Hematopoietic multipotent progenitor cell treated with erythropoietin and hydrocortisone succinate and interleukin-3 and kit ligand, for 4 days (in vitro differentiated cells): ENCODE results near the gene LPCAT4.
"Not testable (repeated sequence)": the region's sequence is repeated elsewhere in the genome, so short reads cannot be mapped to it uniquely, and the experiment has no call there.

Experiments used
- DNase-seq: peaks from one replicate; pipeline ENCODE4 v3.0.0-alpha.2; 2015

Gene LPCAT4

GRCh38 chr15:34367101-34368081 is at the start of gene LPCAT4:
Gene LPCAT4 (minus strand): TSS chr15:34367196. CDS start chr15:34367100, 96 bp downstream.
- DNase-seq: peak; percentile 96

GRCh38 chr15:34409511-34409910 is 42.5 kb upstream of the LPCAT4 start:
- not testable (repeated sequence) for DNase-seq

DNA sequence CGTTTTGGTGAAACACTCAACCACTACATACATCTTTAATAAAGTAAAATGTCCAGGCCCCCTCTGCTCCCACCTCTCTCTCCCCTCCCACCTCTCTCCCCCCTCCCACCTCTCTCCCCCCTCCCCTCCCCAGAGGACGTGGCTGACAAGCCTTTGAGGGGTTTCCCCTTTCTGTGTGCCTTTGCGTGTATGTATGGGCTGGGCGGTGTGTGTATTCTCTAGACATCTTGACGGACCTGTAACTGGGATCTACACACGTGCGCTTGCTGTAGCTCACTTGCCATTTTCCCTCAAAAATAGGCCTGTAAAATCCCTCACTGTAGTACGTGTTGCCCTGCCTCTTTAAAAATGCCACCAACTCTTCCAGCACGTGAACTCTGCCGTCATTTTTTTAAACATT is 42.0 kb upstream of the LPCAT4 start:
- not testable (repeated sequence) for DNase-seq

DNA sequence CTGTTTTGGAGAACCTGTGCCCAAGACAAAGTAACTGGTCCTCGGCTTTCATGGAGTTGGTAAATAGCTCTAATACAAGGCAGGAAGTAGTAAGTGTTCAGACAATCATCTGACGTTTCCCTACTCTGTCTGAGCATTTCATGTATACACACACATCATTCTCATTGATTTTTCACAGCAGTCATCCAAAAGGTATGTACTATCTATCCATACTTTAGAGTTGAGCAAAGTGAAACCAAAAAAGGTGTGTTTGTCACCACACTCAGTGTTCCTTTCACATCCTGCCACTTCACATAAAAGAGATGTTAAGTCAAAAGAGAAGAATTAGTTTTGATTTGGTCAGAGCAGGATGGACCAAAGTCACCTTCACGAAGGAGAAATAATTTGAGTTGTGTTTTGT is 36.9 kb upstream of the LPCAT4 start:
- DNase-seq: not testable (repeated sequence)

DNA sequence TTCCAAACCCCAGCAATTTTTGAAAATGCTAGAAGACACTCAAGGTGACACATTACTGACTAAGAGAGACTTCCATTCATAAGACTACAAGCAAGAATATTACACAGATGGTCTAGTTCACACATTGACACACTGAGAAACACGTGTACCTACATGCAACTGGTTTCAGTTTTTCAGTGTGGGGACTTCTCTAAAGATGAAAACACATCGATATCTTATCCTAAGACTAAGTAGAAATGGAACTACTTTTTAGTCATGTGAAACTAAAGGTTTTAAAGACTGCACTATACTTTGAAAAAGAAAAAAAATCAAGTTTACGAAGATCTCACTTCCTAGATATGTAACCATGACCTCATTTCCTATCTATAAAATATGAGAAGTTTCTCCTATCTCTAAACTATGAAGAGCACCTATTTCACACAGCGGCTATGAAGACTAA is 36.2 kb upstream of the LPCAT4 start:
- not testable (repeated sequence) for DNase-seq

DNA sequence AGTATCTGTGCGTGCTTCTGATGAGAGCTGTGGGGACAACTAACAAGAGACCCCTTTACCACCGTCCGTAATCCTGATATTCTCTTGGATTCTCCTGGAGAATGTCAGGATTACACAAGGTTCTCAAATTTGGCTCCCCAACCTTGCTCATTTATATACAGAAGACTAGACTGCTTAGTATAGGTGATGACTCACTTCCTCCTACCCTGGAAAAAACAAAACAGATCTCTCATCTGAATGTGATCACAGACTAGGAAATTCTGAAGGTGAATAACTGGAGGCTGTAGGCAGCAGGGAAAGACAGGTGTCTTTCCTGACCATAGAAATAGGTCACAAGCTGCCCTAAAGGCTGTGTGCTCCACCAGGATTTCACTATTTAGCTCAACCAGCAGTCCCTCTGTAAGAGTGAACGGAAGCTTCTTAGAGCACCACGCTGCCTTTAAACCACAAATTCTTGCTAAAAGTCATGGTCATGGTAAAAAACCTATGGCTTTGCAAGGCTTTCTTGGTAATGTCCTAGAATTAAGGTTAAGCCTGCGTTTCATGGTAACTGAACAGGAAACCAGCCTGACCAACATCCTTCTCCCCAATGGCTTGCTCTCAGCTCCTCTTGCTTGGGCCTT is 30.8 kb upstream of the LPCAT4 start:
- DNase-seq: not testable (repeated sequence)

GRCh38 chr15:34392981-34393380 is 26.0 kb upstream of the LPCAT4 start:
- not testable (repeated sequence) for DNase-seq

GRCh38 chr15:34389594-34390086 is 22.6 kb upstream of the LPCAT4 start:
- not testable (repeated sequence) for DNase-seq

DNA sequence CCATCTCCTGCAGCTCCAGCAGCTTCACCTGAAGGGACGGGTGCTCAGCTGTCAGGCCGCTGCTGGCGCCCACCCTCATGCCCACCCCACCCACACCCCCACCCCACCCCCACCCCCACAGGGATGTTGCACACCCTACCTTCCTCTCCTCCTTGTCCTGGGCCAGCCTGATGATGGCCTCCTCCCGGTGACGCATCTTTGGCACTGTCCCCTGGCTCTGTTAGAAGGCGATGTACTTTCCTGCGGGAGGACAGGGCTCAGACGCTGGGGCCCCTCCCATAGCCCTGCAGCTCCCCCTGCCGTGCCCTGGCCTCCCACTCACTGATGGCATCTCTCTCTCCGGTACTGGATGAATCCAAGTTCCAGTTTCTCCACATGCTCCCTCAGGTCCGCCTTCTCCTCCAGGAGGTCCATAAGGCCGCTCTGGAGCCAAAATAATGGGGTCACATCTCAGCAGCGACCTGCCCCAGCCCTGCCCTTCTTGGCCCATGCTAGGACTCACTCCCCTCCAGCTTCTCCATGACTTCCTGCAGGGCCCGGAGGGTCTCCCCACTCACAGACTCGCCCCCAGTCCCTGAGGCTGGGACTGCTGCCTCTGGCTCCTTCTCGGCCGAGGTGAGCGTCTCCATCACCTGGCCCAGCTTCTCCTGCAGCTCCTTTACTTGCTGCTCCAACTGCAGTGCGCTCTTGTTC is 15.0 kb upstream of the LPCAT4 start:
- not testable (repeated sequence) for DNase-seq

GRCh38 chr15:34380491-34380890 is 13.5 kb upstream of the LPCAT4 start:
- not testable (repeated sequence) for DNase-seq

GRCh38 chr15:34376856-34377255 is 9.9 kb upstream of the LPCAT4 start:
- DNase-seq: no peak

DNA sequence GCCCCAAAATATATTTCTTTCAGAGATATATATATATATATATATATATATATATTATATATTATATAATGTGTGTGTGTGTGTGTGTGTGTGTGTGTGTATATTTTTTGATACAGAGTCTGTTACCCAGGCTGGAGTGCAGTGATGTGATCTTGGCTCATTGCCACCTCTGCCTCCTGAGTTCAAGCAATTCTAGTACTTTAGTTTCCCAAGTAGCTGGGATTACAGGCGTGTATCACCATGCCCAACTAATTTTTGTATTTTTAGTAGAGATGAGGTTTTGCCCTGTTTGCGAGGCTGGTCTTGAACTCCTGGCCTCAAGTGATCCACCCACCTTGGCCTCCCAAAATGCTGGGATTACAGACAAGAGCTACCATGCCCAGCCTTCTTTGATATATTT is 8.5 kb upstream of the LPCAT4 start:
- not testable (repeated sequence) for DNase-seq

- DNase-seq: no peak
Observed at GRCh38 chr15:34374816-34375215, 7.8 kb upstream of the LPCAT4 start.

- no peak for DNase-seq
Observed at GRCh38 chr15:34373951-34374350, 7.0 kb upstream of the LPCAT4 start.

DNA sequence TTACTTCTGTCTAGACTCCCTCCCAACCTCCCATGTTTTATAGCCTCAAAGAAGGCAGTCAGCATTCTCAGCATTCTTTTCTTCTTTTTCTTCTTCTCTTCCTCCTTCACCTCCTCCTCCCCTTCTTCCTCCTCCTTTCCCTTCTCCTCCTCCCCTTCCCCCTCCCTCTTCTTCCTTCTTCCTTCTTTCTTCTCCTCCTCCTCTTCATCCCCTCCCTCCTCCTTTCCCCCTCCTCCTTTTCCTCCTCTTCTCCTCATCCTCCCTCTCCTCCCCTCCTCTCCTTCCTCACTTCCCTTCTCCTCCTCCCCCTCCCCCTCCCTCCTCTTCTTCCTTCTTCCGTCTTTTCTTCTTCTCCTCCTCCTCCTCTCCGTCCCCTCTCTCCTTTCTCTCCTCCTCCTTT is 3.6 kb upstream of the LPCAT4 start:
- no peak for DNase-seq

DNA sequence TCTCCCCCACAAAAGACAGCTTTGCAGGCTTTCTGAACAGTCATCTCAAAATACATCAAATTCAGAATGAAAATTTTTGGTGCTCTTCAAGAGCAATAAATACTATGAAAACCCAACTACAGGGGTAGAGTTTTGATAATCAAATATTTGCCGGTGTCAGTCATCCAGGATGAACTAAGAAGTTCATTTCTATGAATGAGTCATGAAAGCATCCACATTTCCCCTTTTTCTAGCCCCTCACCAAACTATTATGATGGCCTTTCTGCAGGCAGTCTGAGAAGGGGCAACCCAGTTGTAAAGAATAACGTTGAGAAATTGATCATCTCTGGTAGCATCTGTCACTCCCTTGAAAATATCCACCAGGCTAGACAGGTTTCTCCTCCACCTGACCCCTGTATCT is 3.1 kb upstream of the LPCAT4 start:
- DNase-seq: no peak

DNA sequence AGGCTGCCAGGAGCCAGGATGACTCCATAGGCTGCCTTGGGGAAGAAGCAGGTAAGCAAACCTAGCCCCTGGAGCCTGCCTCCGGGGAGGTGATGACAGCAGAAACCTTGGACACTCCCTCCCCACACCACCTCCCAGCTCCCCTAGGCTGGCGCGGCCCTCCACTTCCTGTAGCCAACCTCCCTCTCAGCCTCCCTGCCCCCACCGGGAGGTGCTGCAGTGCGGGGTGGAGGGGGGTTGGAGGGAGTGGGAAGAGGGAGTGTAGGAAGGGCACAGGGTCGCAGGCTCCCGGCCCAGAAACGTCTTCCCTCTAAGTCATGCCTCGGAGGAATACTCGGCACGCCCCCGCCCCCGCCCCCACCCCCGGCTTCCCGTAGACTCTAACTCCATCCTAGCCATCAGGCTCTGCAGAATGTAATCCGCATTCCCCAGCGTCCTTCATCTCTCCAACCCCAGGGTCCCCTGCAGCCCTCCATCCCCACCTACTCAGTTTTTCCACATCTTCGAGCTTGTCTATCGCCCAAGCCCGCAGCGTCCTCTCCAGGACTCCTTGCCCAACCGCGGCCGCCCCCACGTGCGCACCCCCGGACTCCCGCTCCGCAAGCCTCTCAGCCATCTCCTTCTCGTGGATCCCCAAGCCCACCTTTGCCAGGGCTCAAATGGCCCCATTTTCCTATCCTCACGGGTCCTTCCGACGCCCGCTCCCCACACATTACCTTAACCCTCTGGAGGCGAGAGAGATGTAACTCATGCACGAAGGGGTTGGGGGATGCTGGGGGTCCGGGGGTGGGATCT is 528 bp downstream of the LPCAT4 start:
- peak; percentile 79 for DNase-seq

DNA sequence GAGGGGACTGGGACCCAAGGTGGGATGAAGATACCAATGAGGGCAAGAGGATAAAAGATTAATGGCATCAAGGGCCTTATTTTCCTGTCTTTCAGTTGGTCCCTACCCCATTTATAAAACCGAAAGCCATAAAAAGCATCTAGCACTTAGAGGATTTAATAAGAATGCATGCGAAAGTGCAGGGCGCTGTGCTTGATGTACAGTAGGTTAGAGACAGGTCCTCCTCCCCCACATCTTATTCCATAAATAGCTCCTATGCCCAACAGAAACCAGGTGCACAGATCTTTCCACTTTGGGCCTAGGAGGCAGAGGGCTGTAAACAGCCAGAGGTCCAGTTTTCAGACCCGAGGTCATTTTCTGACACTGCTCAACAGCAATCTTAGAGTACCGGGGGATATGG is 1.2 kb downstream of the LPCAT4 start:
- no peak for DNase-seq

- peak; percentile 43 for DNase-seq
Observed at GRCh38 chr15:34365091-34365825, 1.7 kb downstream of the LPCAT4 start.

- peak; percentile 20 for DNase-seq
Observed at GRCh38 chr15:34364041-34364440, 3.0 kb downstream of the LPCAT4 start.

GRCh38 chr15:34362047-34362773 is 4.8 kb downstream of the LPCAT4 start:
- no peak for DNase-seq
